ENCODE results near the gene HOXB3.

HOXB3 gene

GRCh38 chr17:48612456-48612853 is 22.4 kb upstream of the HOXB3 start (continued):
- no peak for TF ChIP-seq MZF1 (tag by site-specific recombination; IDR thresholded peaks at IDR 0.05; ENCODE audit: borderline replicate concordance)
- TF ChIP-seq ZIC2 (tag by site-specific recombination; IDR thresholded peaks at IDR 0.05) = no peak
- 0 out of 2 replicates have a peak, but pooled peaks have one; percentile 54 for TF ChIP-seq BCL11A (tag by site-specific recombination; IDR thresholded peaks at IDR 0.05; ENCODE audit: low read depth)
- 0 out of 2 replicates have a peak, but pooled peaks have one; percentile 50 for TF ChIP-seq FEZF1 (tag by site-specific recombination; IDR thresholded peaks at IDR 0.05)
- TF ChIP-seq ZNF518A (tag by site-specific recombination; conservative IDR thresholded peaks at IDR 0.05; ENCODE audit: low read depth) = no peak
- TF ChIP-seq ZFHX2 (tag by site-specific recombination; conservative IDR thresholded peaks at IDR 0.05) = no peak; the same call in 1 of the 2 replicates
- no peak for TF ChIP-seq ZNF26 (tag by site-specific recombination; IDR thresholded peaks at IDR 0.05)
- peak; percentile 65; the same call in 1 of the 2 replicates for TF ChIP-seq ZBTB48 (tag by site-specific recombination; IDR thresholded peaks at IDR 0.05)
- TF ChIP-seq ZNF366 (tag by site-specific recombination; conservative IDR thresholded peaks at IDR 0.05) = peak; percentile 82
- peak; percentile 97 for TF ChIP-seq PRDM4 (tag by site-specific recombination; IDR thresholded peaks at IDR 0.05)
- peak; percentile 1 for TF ChIP-seq PATZ1 (tag by site-specific recombination; IDR thresholded peaks at IDR 0.05)
- no peak for TF ChIP-seq ZNF148 (tag by site-specific recombination; IDR thresholded peaks at IDR 0.05; ENCODE audit: borderline replicate concordance)
- TF ChIP-seq ZNF10 (tag by site-specific recombination; IDR thresholded peaks at IDR 0.05) = no peak
- 0 out of 2 replicates have a peak, but pooled peaks have one; percentile 4 for TF ChIP-seq ZNF654 (tag by site-specific recombination; IDR thresholded peaks at IDR 0.05; ENCODE audit: low read depth)
- TF ChIP-seq IKZF3 (tag by site-specific recombination; IDR thresholded peaks at IDR 0.05) = no peak; the same call in 1 of the 2 replicates
- TF ChIP-seq PRDM6 (tag by site-specific recombination; IDR thresholded peaks at IDR 0.05) = peak; percentile 92
- 0 out of 2 replicates have a peak, but pooled peaks have one; percentile 19 for TF ChIP-seq OVOL3 (tag by site-specific recombination; IDR thresholded peaks at IDR 0.05)
- no peak for TF ChIP-seq ZNF341 (tag by site-specific recombination; IDR thresholded peaks at IDR 0.05; ENCODE audit: low read depth)

All from HEK293 (cell line).